Stimulated activated CD4-positive, alpha-beta T cell treated with anti-CD3 and anti-CD28 coated beads, TNF-alpha, amount 100 ng/mL, for 48 hours (primary cell): ENCODE measurements around the gene METRNL.
"Not testable (repeated sequence)": the region's sequence is repeated elsewhere in the genome, so short reads cannot be mapped to it uniquely, and the experiment has no call there.

Experiments
- DNase-seq, 3 donors: peaks; one replicate each; pipeline ENCODE4 v3.0.0-alpha.2; 2020; ENCODE audit warnings: low read depth in 3 of 3

METRNL gene

DNA sequence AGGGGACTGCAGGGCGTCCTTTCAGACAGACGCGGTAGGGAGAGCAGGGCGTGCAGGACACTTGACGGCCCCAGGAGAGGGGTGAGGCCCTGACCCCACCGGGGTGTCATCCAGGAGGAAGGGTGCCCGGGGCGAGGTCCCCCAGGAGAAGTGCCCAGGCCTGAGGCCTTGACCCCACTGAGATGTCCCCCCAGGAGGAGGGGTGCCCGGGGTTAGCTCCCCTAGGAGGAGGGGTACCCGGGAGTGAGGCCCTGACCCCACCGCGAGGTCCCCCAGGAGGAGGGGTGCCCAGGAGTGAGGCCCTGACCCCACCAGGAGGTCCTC, 27.2 kb upstream of the METRNL start:
- DNase-seq: no peak

DNA sequence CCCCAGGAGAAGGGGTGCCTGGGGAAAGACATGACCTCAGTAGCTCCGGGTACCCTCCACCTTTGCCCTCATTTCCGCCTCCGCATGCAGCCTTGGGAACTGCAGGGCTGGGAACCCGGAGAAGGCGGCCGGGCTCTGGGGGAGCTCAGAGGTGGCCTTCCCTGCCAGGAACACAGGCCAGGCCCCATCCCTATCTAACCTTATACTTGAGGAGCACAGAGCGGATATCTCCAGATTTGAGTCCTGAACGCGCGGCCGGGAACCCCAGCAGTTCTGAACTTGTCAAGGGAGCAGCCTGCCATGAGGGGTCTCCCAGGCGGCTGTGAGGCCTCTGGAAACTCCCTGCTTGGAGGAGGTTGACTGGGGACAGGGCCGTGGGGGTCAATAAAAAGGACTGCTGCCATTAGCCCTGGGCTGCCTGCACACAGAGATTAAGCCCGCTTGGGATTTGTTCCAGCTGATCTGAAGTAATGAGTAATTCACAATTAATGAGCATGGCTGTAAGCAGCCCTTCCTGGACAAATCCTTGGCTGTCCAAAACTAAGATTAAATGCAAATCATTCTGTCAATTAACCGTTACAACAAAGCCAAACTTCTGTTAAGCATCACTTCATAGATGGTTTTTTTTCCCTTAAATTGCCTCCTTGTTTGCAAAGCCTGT, 26.3 kb upstream of the METRNL start:
- no peak for DNase-seq

DNA sequence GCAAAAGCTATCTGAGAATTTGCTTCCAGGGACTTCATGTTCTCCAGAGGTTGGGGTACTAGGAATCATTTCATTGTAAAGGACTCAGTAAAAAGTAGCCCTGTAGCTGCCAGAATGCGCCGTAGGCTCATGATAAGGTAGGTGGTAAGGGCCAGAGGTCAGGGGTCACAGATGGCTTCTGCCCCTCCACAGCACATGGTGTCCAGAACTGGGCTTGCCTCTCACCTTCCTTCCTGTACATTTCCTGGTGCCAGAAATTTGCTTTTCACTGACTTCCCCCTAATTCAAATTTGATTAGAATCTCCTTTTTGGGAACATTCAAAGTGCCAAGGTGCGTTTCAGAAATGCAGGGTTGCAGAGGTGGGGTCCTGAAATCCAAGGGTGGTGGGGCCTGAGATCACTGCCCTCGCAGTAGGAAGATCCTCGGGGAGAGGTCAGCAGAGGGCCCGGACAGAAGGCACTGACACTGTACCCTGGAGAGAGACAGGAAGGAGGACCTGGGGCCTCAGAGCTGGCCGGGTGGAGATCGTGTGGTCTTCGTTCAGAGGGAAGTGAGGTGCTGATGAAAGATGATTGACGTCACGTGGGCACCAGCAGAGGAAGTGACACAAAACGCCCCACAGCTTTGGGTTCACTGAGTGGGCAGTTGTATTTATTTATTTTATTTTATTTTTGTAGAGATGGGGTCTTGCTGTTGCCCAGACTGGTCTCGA, 25.5 kb upstream of the METRNL start:
- DNase-seq: no peak

DNA sequence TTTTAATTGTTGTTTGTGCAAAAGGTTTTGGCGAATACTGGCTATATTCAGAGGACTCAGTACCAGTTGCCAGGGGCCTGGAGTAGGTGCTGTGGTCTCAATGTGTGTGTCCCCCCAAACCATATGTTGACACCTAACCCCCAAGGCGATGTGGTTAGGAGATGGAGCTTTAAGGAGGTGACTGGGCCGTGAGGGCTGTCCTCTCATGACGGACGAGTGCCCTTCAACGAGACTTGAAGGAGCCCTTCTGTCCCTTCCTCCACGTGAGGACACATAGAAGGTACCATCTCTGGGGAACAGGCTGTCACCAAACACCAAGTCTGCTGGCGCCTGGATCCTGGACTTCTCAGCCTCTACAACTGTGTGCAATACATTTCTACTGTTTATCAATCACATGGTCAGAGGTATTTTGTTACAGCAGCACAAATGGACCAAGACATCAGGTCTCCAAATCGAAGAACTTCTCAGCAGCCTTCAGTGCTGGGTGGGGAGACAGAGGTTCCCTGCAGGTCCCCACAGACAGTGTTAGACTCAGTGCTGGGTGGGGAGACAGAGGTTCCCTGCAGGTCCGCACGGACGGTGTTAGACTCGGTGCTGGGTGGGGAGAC, 24.8 kb upstream of the METRNL start:
- no peak for DNase-seq

GRCh38 chr17:83055176-83055575, 24.2 kb upstream of the METRNL start:
- not testable (repeated sequence) for DNase-seq

DNA sequence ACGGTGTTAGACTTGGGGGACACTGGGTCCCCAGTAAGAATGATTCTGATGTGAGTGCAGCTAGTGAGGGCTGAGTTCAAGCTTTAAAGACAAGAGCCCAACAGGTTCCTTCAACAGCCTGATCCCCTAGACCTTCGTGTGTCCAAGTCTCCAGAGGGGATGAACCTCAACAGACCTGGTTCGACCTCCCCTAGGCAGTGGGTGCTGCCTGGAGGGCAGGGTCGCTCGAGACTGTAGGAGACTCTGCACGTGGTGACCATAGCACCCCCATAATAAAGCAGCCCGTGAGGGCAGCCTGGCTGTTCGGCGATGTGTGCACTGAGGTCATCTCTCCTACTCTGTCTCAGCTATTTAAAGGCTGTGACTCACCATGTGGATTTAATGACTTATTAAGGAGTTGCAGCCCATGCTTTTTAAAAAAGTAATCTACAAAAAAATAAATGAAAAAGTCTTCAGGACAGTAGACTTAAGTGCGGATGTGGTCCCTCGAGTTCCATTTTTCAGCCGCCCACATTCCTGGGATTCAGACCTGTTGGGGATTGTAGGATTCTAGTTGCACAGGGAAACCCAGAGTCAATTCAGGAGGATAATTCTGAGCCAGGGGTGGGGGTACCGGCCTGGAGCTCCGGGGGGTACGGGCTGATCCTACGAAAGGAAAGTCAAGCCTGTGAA, 23.4 kb upstream of the METRNL start:
- DNase-seq: no peak

GRCh38 chr17:83056583-83057396, 22.6 kb upstream of the METRNL start:
- no peak for DNase-seq

- no peak for DNase-seq
Observed at GRCh38 chr17:83057397-83057761, 22.0 kb upstream of the METRNL start.

- DNase-seq: no peak
Observed at GRCh38 chr17:83057793-83058265, 21.6 kb upstream of the METRNL start.

DNA sequence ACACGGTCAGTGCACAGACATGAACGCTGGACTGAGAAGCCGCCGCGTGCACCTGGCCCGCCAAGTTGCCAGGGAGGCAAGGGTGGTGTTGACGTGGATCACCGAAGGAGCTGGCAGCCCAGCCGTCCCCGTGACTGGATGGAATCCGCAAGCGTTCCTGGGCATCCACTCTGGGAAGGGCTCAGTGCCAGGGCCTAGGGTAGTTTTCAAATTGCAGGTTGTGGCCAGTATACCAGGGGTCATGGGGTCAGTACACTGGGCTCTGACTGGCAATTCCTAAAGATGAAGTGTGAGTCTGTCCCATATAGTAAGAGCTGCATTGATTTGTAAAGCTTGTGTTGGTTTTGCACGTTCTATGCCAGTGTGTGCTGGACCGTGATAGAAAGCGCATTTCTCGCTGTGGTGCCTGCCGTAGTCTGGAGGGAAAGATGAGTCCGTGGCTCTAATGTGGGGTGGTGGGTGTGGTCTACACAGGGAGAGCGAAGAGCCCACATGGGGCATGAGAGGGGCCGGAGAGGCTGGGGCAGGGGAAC, 21.1 kb upstream of the METRNL start:
- DNase-seq: no peak

DNA sequence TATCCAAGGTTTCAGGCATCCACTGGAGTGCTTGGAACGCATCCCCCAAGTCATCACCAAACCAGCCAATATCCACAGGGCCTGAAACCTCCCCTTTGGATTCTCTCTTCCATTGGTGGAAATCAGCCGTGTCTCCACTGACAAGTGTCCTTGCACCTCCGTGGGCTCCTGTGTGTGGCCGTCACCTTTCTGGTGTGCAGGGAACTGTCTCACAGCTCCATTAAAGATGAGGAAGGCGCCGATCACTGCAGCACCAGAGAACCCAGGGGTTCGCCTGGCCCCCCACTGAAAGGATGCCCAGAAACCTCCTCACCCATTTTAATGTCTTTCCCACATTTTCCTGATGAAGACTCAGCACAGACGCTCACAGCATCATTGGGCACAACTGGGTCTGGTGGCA, 17.8 kb upstream of the METRNL start:
- no peak for DNase-seq

- DNase-seq: no peak
Observed at GRCh38 chr17:83062011-83062817, 17.2 kb upstream of the METRNL start.

DNA sequence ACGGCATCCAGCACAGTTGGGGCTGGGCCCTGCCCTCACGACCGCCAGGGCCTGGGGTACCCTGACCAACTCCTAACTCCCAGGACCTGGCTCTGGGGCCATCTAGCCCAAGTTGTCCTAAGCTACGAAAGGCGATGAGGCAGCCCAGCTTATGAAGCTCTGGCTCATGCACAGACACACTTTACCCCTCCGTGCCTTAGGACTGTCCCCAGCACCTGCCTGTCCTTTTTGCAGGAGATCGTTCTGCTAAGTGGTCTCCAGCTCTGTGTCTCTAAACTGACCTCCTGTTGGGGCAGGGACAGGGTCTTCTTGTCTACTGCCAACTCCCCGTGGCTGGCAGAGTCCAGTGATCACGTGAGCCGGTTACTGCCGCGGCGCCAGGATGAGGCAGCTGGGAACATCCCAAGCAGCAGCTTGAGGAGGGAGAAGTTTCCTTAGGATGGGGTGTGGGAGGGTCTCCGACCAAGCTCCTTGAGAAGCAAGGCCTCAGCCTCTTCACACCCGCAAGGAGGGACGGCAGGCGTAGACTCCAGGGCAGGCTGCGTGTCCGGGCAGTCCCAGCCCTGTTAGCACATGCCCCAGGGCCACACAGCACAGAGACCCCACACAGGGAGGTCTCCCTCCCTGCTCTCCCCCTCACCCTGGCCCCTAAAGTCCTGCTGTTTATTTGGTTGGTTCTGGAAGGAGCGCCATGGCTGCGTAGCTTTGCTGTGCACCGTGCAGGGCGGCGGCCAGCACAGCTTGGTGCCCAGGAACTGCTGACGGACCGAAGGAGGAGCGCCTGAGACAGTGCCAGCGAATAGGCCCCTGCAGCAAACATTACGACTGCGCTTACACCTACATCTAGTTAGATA, 16.4 kb upstream of the METRNL start:
- no peak for DNase-seq

DNA sequence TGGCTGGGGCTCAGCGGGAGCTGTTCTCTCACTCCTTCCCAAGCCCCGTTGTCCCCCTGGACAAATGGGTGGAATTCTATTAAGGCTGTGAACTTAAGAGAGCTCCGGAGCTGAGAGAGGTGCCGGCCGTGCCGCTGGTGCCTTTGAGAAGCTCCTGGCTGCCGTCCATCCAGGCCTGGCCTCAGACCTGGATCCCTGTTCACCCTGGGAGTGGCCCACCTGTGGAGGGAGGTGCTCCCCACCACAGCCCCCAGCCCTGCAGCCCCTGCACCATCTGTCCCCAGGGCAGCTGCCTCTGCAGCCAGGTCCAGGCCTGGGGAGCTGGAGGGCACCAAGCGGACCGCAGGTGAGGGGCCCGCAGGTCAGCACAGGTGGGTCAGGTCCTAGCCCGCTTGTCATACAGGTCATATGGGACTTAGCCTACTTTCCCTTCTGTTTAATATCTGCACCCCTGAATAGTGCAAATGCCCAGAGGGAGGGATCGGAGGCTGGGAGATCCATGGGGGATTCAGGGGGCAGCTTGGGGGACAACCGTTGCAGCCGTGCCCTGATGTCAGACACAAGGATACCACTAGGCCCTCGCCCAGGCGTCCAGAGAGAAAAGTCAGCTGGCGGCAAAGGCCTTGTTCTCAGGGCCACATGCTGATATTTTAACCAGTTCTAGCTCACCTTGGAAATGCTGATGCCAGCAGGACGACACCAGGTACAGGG, 15.2 kb upstream of the METRNL start:
- no peak for DNase-seq

GRCh38 chr17:83064732-83065659, 14.4 kb upstream of the METRNL start:
- DNase-seq: no peak

GRCh38 chr17:83065660-83066542, 13.5 kb upstream of the METRNL start:
- DNase-seq: no peak

- not testable (repeated sequence) for DNase-seq
Observed at GRCh38 chr17:83066543-83066890, 12.9 kb upstream of the METRNL start.
